ENCODE results near the gene EEF1G.
"Not testable (repeated sequence)": the region's sequence is repeated elsewhere in the genome, so short reads cannot be mapped to it uniquely, and the experiment has no call there.

The EEF1G gene

DNA sequence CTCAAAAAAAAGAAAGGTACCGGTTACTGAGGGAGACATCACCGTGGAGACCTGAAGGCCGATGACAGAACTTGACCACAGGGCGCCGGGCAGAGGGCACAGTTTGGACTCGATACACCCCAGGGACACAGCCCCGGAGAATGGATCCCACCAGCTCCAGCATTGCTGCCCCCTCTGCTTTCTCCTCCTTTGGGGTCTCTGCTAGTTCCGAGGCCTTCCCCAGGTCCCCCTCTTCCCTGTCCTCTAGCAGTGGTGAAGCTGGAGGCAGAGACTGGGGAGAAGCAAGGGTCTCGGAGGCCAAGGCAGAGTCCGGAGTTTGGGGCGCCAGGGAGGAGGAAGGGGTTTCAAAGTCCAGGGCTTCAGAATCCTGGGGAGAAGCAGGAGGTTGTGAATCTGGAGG is 4.8 kb upstream of the EEF1G start:
- no peak for DNase-seq (ENCODE audit: low read depth in 2 of 2, low spot score in 1 of 2)

DNA sequence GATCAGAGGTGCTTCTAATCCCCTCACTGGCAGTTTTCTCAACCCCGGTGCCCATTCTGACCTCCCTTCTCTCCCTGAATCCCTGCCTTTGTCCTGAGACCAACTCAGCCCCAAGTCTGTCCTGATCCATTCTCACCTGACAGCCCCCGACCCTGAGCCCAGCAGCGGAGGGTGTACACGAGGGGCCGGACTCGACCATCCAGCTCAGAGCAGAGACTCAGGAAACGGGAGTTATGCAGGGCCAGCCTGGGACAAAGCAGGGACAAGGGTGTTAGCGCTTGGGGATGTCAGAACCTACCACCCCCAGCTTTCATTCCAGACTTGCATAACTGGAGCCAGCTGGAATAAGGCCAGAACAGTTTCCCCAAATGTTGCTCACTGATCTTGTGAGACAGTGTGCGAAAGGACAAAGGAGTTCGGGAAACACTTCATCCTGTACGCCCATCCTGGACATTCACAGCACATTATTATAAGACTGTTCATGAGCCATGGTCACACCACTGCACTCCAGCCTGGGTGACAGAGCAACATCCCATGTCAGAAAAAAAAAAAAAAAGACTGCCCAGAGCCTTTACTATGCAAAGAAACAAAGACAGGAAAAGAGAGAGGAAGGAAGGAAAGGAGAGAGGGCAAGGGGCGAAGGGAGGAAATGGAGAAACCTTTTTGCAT is 3.5 kb upstream of the EEF1G start:
- no peak for DNase-seq (ENCODE audit: low read depth in 2 of 2, low spot score in 1 of 2)

DNA sequence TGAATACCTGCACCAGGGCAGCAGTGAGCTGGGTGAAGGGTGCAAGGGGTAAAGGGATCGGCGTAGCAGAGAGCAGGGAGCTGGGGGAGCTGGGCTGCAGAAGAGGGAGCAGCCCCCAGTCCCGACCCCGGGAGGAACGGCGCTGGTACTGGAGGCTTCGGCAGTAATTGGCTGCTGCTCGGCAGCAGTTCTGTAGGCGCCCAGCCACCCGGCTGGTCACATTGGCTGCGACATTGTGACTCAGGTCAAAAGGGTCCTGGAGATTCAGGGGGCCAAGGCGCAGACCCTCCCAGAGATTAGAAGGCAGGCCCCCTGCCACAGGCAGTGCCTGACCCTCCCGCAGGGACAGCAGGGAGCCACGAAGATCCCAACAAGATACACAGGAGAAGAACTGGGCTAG is 2.1 kb upstream of the EEF1G start:
- no peak for DNase-seq (ENCODE audit: low read depth in 2 of 2, low spot score in 1 of 2)

DNA sequence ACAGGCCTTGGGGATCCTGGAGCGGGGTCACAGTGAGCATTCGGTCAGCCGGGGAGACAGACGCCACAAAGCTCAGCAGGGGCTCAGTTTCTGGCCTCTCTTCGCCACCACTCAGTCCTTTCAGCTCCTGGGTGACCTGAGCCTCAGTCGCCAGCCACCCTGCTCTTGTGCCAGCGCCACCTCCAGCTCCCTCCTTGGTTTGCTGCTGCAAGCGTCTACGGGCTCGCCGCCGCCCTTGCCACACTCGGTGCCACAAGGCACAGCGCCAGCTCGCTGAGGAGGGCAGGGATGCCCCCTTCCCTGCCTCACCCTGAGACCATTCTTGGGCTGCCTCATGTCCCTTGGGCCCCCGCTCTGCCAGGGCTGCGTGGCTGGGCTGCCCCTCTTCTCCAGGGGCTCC is 1.5 kb upstream of the EEF1G start:
- DNase-seq (ENCODE audit: low read depth in 2 of 2, low spot score in 1 of 2), result no peak

DNA sequence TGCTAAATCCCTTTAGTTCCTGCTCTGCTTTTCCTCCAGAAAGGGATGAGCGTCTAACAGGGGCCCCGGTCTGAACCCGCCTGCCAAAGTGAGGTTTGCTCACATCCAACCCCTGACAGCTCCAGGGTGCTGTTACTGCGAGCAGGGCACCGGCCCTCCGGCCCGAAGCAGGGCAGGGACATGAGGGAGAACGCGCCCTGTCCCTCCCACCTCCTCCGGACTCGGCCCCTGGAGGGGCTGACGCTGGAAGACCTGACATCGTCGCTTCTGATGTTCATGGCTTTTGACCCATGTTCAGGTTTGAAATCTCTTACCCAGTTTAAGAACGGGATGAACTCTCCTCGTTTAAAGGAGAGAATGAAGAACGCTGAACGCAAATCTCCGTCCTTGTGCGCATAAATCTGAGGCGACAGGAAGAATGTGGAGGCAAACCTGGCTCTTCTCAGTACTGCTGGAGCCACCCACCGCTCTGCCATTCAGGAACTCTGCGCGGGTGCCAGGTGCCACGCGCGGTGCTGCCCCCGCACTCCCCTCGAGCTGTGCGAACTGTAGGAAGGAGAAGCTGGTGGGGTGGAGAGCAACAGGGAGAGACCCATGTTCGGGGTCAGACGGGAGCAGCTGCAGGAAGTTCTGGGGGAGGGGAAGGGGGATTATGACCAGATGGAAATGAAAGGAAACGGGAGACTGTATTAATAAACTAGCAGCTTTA is 826 bp upstream of the EEF1G start:
- DNase-seq (ENCODE audit: low read depth in 2 of 2, low spot score in 1 of 2), result no peak

DNA sequence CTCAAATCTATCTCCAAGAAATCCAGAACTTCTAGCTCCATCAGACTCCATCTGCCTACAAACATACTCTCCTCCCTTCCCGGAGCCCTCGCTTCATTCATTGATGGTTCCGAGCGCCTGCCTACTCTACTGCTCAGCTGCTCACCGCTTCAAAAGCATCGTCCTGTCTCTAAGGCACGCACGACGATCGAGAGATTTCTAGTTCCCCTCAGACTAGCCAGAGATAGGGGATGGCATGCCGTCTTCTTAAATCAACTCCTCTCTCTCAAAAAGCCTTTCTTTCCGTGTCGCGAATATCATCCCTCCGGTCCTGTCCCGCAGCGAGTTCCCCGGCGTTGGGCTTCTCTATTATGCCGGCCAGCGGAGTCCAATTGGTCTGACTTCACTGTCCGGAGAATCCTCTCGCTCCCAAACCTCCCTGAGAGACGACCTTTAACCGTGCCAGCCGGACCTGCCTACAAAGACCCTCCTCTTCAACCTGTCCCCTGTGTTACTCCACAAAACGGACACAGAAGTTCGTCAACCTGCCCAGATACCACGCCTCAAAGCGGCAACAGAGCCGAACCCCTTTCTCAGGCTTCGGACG is 592 bp downstream of the EEF1G start:
- DNase-seq (ENCODE audit: low read depth in 2 of 2, low spot score in 1 of 2), result no peak

DNA sequence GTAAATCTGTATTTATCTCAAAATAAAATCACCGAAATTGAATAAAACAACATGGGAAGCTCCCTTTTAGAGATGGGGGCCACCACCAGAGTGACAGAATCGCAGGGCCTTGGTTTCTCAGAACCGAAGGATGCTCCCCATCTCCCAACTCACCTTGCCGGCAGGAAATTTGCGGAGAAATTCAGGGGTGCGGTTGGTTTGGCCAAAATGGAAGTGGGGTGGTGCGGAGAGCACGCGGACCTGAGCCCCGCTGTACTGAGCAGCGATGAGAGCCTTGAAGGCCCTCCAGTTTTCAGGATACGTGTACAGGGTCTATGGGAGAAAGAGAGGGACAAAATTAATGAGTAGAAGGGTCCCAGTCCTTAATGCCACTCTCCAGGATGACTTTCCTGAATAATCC is 1.3 kb downstream of the EEF1G start:
- DNase-seq (ENCODE audit: low read depth in 2 of 2, low spot score in 1 of 2), result no peak

DNA sequence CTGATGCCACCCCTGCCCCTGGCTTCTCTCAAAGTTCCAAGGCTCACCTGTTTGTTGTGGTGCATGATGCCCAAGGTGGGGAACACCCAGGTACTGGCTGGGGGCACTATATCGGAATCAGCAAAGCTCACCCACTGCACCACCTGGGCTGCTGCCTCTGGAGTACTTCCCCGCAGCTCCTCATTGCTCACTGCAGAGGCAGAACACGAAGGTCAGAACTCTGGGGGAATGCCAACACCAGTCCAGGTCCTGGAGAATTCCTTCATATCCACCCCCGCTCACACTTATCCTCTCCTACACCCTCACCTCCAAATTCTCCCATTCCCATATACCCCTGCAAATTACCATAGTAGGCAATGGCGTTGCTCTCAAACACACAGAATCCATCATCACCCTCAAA is 2.2 kb downstream of the EEF1G start:
- not testable (repeated sequence) for DNase-seq (ENCODE audit: low read depth in 2 of 2, low spot score in 1 of 2)

DNA sequence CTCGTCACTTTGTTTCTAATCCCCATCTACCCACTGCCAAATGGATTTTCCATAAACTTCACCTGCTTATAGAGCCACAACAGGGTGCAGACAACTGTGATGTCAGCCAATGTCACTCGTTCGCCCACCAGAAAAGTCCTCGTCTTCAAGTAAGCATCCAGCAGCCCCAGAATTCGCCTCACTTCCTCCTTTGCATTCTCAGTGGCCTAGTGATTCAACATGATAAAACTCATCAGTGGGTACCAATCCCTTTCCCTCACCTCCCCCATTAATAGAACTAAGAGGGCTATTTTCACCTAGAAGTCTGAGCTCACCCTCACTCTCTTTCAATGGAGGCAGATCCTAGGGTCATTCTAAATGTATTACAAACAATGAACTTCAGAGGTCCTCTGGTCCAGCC is 2.8 kb downstream of the EEF1G start:
- not testable (repeated sequence) for DNase-seq (ENCODE audit: low read depth in 2 of 2, low spot score in 1 of 2)

DNA sequence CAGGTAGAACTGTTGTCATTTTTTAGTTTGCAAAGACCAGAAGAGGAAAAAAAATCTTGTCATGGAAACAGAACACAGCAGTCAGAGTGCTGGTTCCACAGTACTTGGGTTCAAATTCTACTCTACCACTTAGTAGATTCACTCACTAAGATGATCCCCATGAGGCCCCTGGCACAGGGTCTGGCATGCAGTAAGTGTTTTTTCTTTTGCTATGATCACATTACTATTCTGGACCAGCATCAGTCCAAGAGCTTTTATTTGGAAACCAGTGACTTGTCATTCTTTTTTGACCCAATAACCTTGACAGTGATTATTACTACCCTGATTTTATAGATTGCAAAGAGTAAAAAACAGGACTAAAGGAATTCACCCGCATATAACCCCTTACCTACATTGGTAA is 4.1 kb downstream of the EEF1G start:
- no peak for DNase-seq (ENCODE audit: low read depth in 2 of 2, low spot score in 1 of 2)

DNA sequence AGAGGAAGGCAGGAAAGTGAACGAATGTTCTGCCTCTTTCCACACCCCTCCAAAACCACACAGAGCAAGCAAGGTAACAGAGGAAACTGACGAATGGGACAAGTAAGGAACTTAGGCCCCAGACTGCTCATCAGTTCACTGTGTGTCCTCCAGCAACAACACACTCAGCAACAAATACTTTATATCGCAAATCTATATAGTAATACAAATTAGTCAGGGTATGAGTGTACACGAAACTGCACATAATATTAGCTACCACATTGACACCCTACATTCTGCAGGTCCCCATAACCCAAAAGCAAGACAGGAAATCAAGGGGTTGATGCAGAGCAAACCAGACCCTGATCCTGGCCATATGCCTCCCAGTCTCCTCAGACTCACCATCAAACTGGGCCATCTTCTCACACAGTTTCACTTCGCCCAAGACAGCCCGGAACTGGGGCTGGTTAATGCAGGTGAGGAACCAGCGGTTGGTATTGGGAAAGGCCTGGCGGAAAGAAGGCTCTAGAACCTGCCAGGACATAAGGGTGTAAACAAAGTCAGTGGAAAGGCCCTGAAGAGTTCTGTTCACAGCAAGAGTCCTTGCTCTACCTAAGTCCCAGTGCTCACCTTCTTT is 6.6 kb downstream of the EEF1G start:
- no peak for DNase-seq (ENCODE audit: low read depth in 2 of 2, low spot score in 1 of 2)

DNA sequence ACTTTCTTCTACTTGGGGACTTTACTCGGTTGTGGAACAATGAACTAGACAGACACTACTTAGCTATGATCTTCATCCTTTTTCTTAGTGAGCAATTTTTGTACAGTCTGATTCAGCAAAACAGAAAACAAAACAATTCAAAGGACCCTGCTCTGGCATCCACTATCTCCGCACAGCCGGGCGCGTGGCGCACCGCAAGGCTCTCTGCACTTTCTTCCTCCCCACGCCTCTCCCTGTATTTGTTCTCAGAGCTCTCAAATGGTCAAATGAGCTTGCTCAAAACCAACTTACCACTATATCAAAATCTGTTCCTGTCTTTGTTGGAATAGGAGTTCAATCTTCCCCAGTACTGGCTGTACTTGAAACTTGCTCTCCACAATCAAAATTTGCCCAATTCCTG is 7.4 kb downstream of the EEF1G start:
- no peak for DNase-seq (ENCODE audit: low read depth in 2 of 2, low spot score in 1 of 2)

DNA sequence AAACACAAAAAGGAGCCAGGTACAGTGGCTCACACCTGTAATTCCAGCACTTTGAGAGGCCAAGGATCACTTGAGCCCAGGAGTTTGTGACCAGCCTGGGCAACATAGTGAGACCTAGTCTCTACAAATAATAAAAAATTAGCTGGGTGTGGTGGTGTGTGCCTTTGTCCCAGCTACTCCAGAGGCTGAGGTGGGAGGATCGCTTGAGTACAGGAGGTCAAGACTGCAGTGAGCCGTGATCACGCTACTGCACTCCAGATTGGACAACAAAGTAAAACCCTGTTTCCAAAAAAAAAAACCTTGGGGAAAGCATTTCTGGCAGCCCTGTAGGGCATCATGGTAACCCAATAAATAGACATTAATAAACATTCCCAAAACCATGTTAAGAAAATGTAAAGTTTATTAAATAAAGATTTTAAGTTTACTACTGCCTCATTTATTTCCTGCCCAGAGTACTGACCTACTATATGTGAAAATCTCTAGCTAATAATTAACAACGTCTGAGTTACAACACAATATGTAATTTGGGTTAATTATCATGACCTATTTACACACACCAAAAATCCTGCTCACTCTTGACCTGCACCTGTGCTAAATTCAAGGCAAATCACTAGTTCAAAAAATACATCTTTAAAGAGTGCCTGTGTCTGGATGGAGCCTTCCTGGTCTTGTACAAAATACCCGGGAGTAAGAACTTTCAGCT is 8.4 kb downstream of the EEF1G start:
- no peak for DNase-seq (ENCODE audit: low read depth in 2 of 2, low spot score in 1 of 2)

DNA sequence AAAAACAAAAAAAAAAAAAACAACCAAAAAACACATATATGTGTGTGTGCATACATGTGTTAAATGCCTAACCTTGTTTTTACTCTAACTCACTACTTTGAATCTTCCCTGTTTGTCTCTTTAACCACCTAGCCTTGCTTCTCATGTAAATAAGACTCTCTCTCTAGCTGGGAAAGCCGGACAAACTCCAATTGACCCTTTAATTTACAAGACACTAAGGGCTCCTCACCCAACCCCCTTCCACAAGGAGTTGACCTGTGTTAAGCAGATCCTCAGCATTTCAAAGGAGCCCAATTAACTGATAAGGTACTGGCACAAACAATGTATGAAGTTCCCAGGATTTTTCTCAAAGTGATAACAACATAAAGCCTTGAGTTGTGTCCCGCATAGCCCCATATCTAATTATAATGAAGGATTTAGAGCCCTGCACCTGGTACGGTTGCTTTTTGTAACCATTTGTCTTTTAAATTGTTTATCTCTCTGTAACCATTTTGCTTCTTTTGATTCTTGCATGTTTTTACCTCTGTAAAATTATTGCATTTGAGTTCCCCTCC is 11.9 kb downstream of the EEF1G start:
- not testable (repeated sequence) for DNase-seq (ENCODE audit: low read depth in 2 of 2, low spot score in 1 of 2)

DNA sequence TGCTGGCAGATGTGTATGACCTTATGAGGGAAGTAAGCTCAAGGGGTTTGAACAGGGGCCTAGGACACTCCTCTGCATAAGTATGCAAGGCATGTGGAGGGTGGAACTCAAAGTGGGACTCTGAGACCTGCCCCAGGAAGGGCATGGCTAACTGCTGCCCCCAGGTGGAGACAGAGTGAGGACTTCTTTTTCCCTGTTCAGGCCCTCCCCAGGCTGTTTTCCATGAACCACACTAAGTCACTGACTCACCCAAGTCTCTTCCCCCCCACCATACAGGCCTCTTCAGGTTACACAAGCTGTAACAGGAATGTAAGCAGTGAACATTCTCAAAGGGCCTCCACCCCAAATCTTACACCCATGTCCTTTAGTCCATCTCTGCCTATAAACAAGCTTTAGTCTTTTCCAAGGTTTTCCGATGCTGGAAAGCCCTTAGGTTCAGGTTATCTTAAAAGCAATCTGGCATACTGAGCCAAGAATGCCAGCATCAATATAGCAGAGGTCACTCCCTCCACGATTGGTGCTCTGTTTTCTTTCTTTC is 13.1 kb downstream of the EEF1G start:
- DNase-seq (ENCODE audit: low read depth in 2 of 2, low spot score in 1 of 2), result peak in 1 of 2 donors; percentile 73

DNA sequence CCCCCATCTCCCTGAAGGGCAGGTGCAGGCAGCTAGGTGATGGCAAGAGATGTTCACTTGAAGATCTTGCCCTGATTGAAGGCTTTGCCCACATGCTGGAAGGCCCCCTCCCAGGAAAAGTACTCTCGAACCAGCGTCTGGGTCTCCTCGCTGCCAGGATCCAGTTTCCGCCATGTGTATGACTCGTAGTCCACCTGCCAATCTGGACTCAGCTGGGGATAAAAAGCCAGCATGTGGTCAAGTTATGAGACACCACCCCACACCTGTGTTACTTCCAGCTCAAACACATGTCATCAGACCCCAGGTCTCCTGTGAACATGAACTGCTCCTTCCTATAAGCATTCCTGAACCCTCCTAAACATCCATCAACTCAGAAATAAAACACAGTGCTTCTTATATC is 14.1 kb downstream of the EEF1G start:
- DNase-seq (ENCODE audit: low read depth in 2 of 2, low spot score in 1 of 2), result not testable (repeated sequence)

DNA sequence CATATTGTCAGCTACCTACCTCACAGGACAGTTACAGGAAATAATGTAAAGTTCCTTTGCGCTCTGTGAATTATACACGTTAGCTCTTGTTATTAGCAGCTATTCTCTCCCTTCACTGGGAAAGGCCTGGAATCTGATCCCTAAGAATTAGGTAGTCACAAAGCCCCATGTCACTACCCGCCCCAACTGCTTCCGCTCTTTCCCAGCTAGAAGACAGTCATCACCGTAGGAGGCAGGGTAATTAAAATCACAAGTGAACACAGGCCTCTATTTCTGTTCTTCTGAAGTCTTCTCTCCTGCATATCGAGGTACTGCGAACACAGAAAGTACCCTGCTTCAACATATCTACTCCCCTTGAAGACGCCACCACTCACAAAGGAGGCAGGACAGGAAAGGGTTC is 14.5 kb downstream of the EEF1G start:
- no peak for DNase-seq (ENCODE audit: low read depth in 2 of 2, low spot score in 1 of 2)

DNA sequence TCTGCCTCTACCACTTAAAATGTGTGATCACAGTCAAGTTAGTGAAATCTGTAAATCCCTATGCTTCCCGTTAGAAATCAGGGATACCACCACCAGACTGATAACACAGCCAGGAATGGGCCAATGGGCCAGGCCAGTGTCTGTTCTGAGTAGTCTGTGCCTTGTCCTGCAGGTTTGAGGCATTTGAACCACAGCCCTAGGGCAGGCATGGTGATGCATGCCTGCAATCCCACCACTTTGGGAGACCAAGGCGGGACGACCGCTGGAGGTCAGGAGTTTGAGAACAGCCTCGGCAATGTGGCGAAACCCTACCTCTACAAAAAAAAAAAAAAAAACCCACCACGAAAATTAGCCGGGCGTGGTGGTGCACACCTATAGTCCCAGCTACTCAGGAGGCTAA is 15.0 kb downstream of the EEF1G start:
- no peak for DNase-seq (ENCODE audit: low read depth in 2 of 2, low spot score in 1 of 2)

DNA sequence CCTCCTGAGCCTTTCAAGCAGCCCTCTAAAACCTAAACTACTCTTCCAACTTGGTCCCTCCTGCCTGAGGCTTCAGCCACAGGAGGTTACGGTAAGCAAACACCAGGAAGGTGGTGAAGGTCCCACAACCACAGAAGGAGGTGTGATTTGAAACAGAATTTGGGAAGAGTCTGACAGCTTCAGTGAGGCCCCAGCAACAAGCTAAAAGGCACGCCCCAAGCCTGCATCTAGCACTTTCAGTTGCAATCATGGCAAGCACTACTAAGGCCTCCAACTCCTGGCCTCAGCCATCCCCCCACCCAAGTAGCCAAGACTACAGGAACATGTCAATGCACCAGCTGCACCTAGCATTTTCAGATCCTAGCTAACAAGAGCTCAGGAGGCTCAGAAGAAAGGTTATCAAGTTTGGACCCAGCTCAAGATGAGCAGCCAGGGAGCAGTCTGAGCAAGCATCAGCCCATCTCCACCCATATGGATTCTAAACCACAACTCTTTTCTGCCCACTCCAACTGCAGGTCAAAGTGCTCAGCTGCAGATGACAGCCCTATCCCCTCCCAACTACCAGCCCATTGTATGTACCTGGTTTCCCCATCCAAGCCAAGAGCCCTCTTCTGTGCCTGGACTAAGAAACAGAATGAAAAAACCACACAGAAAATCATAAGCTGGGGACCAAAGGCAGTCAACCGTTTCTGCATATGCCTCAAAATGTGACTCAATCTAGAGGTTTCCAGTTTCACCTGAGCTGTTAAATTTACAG is 16.6 kb downstream of the EEF1G start:
- DNase-seq (ENCODE audit: low read depth in 2 of 2, low spot score in 1 of 2), result no peak
